Stimulated activated CD8-positive, alpha-beta memory T cell treated with anti-CD3 and anti-CD28 coated beads, Interleukin-15, amount 100 ng/mL, for 24 hours (primary cell): ENCODE measurements around the gene FRMD4B.

ENCODE experiments used
- DNase-seq: peaks from one replicate; pipeline ENCODE4 v3.0.0-alpha.2; 2020; ENCODE audit warnings: low read depth

FRMD4B gene

DNA sequence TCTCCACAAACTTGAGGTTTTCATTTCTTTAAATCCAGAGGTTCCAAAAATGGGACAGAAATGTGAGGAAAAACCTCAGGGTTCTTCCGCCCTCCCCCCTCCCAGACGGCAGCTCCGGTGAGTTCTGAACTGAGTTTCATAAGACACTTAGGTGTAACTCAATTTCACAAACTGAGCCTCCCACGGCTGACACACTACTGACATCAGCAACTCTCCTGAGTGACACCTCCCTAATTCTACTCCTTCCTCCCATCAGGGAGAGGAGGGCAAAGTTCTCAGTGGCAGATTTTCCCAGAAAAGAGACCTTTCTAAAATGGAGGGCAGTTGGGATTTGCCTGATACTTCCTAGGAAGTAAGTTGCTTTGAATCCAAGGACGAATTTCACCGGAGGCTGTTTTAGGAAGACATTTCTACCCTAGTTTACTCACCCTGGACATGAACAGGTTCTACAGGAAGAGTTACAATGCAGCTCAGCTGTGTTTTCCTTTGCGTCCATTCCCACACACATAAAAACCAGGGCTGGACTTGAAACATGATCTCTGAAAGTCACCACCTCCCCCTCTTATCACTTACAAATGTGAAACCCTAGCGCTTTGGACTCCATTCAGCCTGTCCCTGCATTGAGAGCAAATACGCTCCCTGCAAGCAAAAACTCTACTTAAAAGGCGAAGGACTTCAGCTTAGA, 185.4 kb downstream of the FRMD4B start:
- DNase-seq = no peak

DNA sequence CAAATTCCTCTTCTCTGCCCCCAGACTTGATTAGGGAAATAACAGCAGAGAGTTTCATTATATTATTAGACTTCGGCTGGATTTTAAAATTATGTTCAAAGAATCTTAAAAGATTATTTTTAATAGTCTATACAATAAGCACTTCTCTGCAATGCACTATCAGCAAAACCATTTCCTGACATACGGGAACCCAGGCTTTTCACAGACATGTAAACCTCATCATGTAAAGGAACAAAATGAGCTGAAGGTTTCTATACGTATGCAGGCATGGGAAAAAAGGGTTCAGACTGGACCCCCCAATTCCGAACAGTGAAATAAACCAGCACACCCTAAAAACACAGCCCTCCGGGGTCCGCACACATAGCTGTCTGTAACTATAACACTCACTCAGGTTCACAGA, 185.9 kb downstream of the FRMD4B start:
- DNase-seq = no peak

GRCh38 chr3:69197922-69198530, 187.9 kb downstream of the FRMD4B start:
- DNase-seq = peak; percentile 23

DNA sequence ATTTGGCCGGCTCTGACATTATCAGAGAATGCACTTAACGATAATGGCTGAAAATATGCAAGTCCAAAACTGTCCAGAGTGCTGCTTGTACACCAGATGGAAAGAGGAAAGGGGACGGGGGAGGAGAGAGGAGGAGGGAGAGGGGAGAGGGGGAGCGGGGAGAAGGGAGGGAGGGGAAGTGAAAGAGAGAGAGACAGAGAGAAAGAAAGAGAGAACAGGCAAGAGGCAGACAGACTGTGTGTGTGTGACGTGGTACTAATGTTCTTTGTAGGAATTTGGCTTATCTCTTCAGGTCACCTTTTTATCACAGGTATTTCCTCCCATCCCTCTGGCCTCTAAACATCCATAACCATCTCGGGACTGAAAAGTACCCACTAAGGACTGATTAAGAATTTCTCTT, 188.4 kb downstream of the FRMD4B start:
- no peak for DNase-seq

DNA sequence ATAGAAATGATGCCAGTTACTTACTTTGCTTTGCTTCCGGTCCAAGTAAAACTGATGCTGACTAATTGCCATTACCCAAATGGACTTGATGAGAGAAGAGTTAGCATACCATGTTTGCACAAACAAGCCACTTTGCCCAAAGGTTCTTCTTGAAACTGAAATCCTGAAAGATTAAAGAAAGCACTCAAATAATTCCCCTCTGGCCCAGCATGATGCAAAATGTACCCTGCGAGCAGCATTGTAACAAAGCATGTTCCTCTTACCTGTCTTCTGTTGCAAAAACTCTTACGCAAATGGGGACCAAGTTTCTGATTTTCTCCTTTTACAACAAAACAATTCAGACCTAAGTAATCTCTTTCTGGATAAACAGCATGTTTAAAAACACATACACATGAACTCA, 189.0 kb downstream of the FRMD4B start:
- no peak for DNase-seq

- DNase-seq = no peak
Measured at GRCh38 chr3:69194431-69195165, 191.3 kb downstream of the FRMD4B start.

GRCh38 chr3:69193749-69194148, 192.1 kb downstream of the FRMD4B start:
- no peak for DNase-seq

- no peak for DNase-seq
Measured at GRCh38 chr3:69191516-69191915, 194.4 kb downstream of the FRMD4B start.

DNA sequence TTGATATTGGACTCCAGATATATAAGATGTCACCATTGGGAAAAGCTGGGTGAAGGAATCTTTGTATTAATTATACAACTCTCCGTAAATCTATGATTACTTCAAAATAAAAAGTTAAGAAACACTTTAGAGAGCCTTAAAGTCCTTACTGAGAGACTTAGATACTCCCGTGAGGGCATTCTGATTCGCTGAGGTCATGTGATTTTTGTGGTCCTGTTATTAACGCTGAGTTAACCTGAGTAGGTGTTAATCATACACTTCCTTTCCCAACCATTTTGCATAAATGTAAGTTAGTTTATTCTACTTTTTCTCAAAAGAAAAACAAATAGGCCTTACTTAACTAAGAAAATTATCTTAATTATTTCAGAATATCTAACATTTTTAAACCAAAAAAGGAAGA, 196.4 kb downstream of the FRMD4B start:
- no peak for DNase-seq

DNA sequence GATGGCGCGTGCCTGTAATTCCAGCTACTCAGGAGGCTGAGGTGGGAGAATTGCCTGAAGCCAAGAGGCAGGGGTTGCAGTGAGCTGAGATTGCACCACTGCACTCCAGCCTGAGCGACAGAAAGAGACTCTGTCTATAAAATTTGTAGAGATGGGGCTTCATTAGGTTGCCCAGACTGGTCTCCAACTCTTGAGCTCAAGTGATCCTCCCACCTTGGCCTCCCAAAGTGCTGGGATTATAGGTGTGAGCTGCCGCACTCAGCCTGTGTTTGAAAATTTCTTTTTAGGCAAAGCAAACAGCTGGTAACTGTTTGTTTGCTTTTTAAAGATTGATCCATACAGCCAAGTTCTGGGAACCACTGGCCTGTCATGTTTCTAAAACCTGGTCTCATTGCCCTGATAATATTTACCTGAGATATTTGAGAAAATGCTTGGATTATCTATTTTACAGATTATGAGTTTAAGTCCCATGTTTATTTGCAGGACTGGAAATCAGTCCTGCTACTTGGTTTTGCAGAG, 199.3 kb downstream of the FRMD4B start:
- DNase-seq = no peak

DNA sequence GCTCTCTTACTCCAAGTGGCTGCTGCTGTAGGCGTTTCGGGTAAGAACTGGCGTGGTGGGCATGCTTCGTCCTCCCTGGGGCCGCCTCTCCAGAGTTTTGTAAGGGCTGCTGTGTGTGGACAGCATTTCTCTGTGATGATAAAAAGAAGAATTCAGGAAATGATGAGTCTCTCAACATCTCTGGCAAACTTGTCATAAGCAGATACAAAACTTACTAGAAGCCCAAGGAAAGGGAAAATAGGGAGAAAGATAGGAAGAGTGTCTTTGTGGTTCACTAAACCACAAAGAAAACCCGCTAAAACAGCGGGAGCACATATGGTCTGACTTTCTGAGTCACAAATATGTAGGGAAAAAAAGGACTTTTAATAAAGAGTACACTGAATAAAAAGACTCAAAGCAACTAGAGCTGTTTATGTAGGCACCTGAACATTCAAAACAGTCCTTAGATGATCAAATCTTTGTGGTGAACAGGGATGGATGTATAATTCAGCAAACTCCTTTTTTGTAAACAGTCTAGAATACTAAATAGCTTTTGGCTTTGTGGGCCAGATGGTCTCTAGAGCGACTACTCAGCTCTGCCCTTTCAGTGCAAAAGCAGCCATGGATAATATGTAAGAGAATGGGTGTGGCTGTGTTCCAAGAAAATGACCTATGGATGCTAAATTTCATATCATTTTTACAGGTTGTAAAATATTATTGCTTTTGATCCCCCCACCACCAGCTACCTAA, 203.1 kb downstream of the FRMD4B start:
- DNase-seq = no peak

GRCh38 chr3:69181592-69182211, 204.2 kb downstream of the FRMD4B start:
- no peak for DNase-seq

DNA sequence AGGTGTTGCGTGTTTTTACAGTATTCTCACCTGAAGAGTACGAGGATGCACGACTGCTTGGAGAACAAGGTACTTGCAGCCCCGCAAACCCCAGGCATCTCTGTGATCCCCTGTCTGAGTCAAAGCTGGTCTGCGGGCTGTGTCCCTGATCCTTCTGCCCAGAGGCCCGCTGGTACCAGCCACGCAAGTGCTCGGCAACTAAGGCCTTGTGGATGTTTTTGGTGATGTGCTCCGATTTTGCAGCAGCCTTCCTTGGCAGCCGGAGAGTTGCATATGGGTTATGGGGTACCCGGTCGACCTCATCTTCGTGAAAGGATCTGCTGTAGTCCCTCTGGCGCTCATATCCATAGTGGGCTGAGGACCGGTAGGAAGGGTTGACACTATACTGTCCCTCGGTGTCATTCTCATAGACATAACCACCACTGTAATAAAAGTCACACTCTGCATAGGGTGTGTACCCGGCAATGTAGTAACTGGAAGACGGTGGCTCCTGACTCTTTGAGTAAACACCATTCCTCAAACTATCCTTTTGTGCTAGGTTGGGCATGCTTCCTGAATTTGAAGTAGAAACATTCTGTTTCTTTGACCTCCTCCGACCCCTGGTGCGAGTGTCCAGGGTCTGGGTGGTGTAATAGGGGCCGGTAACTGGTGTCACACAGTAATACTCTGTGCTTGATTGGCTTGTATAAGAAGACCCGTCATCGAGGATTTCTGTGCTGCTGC, 204.9 kb downstream of the FRMD4B start:
- no peak for DNase-seq

DNA sequence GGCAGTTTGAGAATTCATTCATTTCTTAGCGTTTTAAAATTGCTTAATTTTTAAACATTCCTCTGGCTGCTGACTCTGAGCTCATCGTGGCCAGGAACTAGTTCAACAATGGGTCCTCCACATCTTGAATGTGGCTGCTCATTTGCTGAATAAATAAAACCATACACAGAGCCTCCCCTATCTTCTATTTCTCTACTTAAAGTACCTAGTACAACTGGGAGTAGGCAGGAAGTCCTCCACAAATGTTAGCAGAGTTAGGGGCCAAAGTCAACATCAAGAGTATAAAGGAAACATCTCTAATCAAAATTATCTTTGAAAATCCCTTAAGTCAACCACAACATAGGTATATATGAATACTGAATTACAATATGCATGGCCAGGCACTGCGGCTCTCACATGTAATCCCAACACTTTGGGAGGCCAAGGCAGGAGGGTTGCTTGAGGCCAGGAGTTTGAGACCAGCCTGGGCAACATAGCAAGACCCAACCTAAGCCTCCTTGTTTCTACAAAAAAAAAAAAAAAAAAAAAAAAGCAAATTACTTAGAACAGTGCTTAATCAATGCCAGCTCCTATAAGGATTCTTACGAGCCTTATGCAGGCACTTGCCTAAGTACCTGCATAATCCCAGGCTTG, 206.0 kb downstream of the FRMD4B start:
- no peak for DNase-seq

- no peak for DNase-seq
Measured at GRCh38 chr3:69178838-69179739, 206.8 kb downstream of the FRMD4B start.

DNA sequence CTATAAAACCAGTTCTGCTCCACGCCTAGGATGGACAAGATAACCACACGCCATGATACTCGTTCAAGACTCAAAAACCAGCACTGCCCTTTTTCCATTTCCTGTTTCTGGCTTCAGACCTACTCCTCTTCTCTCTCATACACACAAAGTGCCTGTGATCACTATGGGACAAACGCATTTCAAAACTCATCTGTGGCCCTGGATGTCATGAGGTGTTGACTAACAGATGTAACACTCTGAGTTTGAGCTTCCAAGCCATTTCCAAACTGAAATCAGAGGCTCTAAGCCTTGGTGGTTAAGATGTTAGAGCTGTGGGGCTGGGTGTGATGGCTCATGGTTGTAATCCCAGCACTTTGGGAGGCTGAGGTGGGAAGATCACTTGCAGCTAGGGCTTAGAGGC, 207.8 kb downstream of the FRMD4B start:
- DNase-seq = no peak

- DNase-seq = no peak
Measured at GRCh38 chr3:69174871-69175737, 210.8 kb downstream of the FRMD4B start.

DNA sequence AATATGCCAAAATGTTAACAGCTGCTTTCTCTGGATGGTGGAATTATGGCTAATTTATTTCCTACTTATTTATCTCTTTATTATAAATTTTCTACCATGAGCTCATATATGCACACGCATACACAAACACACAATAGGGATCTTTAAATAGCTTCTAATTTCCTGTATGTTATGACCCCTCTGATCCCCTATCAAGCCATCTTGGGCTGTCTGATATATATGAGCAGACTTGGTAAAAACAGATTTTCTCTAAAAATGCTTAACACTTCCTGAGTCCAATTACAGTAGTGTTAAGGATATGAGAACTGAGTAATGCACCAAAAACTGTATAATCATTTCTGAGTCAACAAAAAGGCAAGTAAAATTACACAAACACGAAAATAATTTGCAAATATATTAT, 211.4 kb downstream of the FRMD4B start:
- DNase-seq = no peak

DNA sequence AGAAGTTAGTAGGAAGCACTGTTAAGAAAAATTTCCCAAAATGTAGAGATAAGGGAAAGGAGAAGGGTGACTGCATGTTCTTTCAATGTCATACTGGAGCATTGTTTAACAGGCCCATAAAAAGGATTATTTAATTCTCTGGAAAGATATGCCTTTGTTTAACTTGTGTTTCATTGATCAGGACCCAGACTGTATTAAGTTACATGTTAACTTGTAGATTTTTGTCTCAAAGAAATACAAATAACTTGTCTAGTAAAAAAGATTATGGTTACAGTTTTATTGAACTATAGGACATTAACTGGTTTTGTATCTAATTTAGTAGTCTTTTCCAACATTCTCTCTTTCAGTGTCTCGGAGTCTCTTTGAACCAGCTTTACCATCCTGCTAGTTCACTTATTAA, 213.8 kb downstream of the FRMD4B start:
- no peak for DNase-seq
